GM18499 (cell line): ENCODE measurements around the gene PTPRN2.
"Not testable (repeated sequence)": the region's sequence is repeated elsewhere in the genome, so short reads cannot be mapped to it uniquely, and the experiment has no call there.

Experiments
- ATAC-seq: cut with Tn5 transposase; IDR thresholded peaks from one replicate; pipeline ENCODE4 v1.9.1; 2021; ENCODE audit warnings: moderate number of reproducible peaks; ENCODE audit not compliant: insufficient read depth, unreplicated experiment

Gene PTPRN2

DNA sequence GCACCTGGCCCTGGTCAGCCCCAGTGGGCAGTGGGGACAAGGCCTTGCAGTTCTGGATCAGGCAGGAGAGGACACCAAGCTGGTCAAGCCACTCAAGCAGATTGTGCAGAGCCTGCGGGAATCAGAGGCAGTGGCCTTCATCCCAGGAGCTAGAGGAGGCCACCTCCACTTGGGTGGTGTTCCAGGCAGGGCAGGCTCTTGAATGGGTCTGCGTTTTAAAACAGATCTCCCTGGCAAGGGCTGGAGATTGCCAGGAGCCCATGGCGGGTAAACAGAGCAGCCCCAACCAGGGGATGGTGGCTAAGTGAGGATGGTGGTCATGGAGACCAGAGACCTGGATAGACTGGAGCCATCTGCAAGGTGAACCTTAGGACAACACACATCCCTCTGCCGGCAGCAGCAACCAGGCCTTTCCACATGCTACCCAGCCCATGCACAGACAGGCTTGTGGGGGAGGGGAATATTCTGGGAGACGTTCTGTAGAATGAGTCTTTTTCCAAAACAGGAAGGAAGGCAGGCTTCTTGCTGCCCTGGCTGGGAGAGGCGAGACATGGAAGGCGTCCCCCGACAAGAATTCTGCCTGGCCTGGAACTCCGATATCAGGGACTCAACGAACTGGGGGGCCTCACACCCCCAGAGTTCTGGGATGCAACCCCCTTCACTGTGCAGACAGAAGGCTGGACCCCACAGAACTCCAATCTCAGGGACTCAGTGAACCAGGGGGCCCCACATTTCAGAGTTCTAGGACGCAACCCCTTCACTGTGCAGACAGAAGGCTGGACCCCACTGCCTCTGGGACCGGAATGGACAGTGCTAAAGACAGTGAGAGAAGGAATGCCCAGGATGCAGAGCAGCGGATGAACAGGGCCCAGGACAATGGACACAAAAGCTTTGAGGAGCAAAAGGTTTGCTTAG, 264.8 kb downstream of the PTPRN2 start:
- ATAC-seq: no peak

DNA sequence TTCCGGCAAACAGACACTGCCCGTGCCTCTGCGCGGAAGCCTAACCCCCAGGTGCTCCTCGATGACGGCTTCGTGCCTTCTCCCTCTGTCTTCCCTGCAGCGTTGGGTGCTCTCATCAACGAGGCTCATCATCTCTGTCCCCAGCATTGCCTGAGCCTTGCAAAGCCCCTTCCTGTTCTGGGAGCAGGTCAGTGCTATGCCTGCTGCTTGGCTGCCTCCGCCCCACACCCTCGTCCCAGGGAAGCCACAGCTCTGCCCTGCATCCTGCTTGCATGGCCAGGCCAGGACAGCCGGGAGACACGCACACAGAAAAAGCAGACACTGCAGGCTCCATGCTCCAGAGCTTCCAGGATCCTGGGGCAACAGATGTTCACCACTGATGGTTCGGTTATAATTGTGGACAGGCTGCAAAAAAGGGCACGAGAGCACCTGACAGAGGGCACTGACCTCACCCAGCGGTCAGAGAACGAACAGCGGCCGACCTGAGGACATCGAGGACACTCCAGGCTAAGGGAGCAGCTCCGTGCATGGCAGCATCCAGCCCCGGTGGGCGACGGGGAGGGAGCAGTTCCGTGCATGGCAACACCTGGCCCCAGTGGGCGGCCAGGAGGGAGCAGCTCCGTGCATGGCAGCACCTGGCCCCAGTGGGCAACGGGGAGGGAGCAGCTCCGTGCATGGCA, 265.5 kb downstream of the PTPRN2 start:
- ATAC-seq: no peak

- ATAC-seq: no peak
These were observed 266.4 kb downstream of the PTPRN2 start for GRCh38 chr7:158321056-158321700.

GRCh38 chr7:158320328-158320727, 267.3 kb downstream of the PTPRN2 start:
- no peak for ATAC-seq

GRCh38 chr7:158318511-158318913, 269.1 kb downstream of the PTPRN2 start:
- no peak for ATAC-seq

- ATAC-seq: no peak
These were observed 270.1 kb downstream of the PTPRN2 start for GRCh38 chr7:158317238-158318205.

DNA sequence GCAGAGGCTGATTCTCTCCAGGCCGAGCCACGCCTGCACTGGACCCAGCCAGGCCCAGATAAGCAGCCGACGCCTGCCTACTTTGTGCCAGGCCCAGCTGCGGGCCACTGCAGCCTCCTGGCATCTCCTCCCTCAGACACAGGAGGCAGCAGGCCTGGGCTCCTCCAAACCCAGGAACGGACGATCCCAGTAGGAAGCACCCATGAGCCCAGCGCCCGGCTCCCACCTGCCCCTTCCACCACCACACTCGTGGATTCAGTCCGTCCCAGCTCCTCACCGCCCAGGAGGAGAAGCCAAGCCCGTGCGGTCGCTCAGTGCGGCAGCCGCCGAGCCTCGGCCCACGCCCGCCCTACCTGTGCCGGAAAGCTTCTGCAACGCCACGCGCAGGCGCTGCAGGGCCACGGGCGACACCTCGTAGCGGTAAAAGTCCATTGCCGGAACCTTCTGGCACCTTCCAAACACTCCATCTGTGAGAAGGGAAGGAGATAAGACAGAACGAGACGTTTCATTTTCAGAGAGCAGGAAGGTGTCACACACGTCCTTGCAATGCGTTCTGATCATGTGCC, 271.1 kb downstream of the PTPRN2 start:
- ATAC-seq: no peak

GRCh38 chr7:158315881-158316280, 271.7 kb downstream of the PTPRN2 start:
- ATAC-seq: no peak

DNA sequence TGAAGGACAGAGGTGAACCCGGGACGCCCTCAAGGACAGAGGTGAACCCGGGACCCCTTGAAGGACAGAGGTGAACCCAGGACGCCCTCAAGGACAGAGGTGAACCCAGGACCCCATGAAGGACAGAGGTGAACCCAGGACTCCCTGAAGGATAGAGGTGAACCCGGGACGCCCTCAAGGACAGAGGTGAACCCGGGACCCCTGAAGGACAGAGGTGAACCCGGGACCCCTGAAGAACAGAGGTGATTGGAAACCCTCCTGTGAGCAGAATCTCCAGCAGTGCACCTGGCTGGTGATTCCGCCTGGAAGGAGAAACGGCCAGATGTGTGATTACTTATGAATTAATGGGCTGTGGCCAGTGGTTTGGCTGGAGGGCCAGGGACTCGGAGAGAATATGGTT, 272.3 kb downstream of the PTPRN2 start:
- ATAC-seq: no peak

DNA sequence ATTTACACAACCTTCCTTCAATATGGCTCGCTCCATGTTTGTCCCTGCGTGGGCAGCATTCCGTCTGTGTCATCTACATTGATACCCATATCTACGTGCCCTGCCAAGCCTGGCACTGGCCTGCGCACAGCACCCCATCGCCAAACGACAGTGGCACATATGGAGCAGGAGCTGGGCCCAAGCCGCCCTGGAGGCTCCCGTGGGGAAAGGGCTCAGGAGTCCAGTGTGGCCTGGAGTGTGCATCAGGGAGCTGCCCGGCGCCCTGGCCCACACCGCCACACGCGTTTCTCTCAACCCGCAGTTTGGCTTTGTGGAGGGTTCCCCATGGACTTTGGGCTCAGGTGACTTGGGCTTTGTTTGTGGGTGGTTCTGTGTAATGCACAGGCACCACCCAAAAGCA, 273.2 kb downstream of the PTPRN2 start:
- no peak for ATAC-seq

GRCh38 chr7:158313931-158314330, 273.7 kb downstream of the PTPRN2 start:
- no peak for ATAC-seq

GRCh38 chr7:158312789-158313188, 274.8 kb downstream of the PTPRN2 start:
- no peak for ATAC-seq

- no peak for ATAC-seq
These were observed 275.8 kb downstream of the PTPRN2 start for GRCh38 chr7:158311791-158312190.

- ATAC-seq: no peak
These were observed 276.5 kb downstream of the PTPRN2 start for GRCh38 chr7:158310924-158311666.

- ATAC-seq: no peak
These were observed 277.5 kb downstream of the PTPRN2 start for GRCh38 chr7:158309868-158310763.

DNA sequence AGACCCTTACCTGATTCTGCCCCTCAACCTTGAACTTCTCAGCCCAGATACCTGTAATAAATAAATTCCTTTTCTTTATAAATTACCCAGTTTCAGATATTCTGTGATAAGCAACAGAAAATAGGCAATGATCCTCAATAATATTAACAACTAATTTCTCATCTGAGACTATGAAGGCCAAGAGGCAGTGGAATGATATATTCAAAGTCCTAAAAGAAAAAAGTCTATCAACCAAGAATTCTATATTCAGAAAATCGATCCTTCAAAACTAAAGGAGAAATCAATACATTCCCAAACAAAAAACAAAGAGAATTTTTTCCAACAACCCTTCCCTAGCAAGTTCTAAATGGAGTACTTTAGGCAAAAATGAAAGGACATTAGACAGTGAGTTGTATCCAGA, 279.6 kb downstream of the PTPRN2 start:
- ATAC-seq: no peak

DNA sequence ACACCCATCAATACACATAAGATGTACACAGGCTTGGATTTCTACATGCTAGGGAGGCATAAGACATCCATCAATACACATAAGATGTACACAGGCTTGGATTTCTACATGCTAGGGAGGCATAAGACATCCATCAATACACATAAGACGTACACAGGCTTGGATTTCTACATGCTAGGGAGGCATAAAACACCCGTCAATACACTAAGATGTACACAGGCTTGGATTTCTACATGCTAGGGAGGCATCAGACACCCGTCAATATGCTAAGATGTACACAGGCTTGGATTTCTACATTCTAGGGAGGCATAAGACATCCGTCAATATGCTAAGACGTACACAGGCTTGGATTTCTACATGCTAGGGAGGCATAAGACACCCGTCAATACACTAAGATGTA, 283.6 kb downstream of the PTPRN2 start:
- not testable (repeated sequence) for ATAC-seq

GRCh38 chr7:158303121-158303520, 284.5 kb downstream of the PTPRN2 start:
- ATAC-seq: no peak
